K562 (cell line): ENCODE data around the gene FTSJ1. TPM values are rescaled to one million over a fixed set of nuclear protein-coding genes. Genes with fewer than 3 reads are reported as not detected.

ENCODE experiments used
- ATAC-seq: fragments of 200-7000 bp; cut with Tn5 transposase; 3 replicates; pipeline ENCODE4 v1.9.1; 2020; ENCODE audit warnings: moderate library complexity
- BruUV-seq: library from RNA; stranded (reverse); fragments of 400-500 nt; replicated peaks from 2 replicates; lab custom pipeline; 2021; lab: Mats Ljungman, UMichigan
- CTCF ChIA-PET: fragments of 300-600 bp; formaldehyde crosslinking; extraction: SDS; loops from one replicate; lab custom pipeline; 2021; ENCODE audit warnings: low intra/inter-chr PET ratio; lab: Yijun Ruan, JAX
- POLR2A ChIA-PET: fragments of 300-600, 350-650 bp; sonication (Branson Sonifier 250); formaldehyde crosslinking; extraction: SDS; loops from one replicate; lab custom pipeline; 2021; ENCODE audit warnings: antibody characterized with exemption, inconsistent platforms; lab: Yijun Ruan, JAX
- DNase-seq, 4 experiments: peaks; one replicate each; pipeline versions ENCODE4 v3.0.0 to v3.0.0-alpha.2; 2011 to 2018; ENCODE audit warnings: low spot score in 3 of 4, mixed read lengths in 3 of 4; ENCODE audit errors: extremely low read depth in 1 of 4
- FAIRE-seq: peaks from 2 replicates; lab custom pipeline; 2011; peaks lifted over from hg19 to GRCh38; lab: Jason Lieb, UNC
- H2AFZ ChIP-seq: 2 replicates; pipeline ENCODE4 v1.6.0; 2011; ENCODE audit warnings: low read depth, low read length, control low read depth, inconsistent platforms
- H3K27ac ChIP-seq: fragments of 200-600 bp; 3 replicates; pipeline ENCODE4 v1.8.0; 2011; ENCODE audit warnings: low read depth, mild to moderate bottlenecking, control low read depth, inconsistent platforms, low read length, moderate library complexity, mixed read lengths; ENCODE audit errors: extremely low read depth
- H3K27me3 ChIP-seq, 2 experiments: fragments of 300-600 bp in 1 of 2; 2 replicates in 1 of 2; 3 replicates in 1 of 2; pipeline versions ENCODE4 v1.6.0 to v1.8.0; 2011; ENCODE audit warnings: inconsistent platforms in 2 of 2, low read length in 2 of 2, mild to moderate bottlenecking in 1 of 2, mixed read lengths in 1 of 2, moderate library complexity in 1 of 2; ENCODE audit not compliant: control insufficient read depth in 2 of 2, insufficient read depth in 2 of 2
- H3K36me3 ChIP-seq: fragments of 300-600 bp; 3 replicates; pipeline ENCODE4 v1.8.0; 2011; ENCODE audit warnings: mild to moderate bottlenecking, low read length, inconsistent platforms; ENCODE audit not compliant: control insufficient read depth, insufficient read depth
- H3K4me1 ChIP-seq, 2 experiments: fragments of 200-600 bp in 1 of 2; replicated peaks in 1 of 2; 2 replicates in 1 of 2; 3 replicates in 1 of 2; pipeline versions ENCODE4 v1.5.1 to v1.8.0; 2011; ENCODE audit warnings: inconsistent platforms in 2 of 2, low read length in 2 of 2, mild to moderate bottlenecking in 1 of 2, mixed read lengths in 1 of 2, moderate library complexity in 1 of 2; ENCODE audit not compliant: control insufficient read depth in 2 of 2, insufficient read depth in 2 of 2
- H3K4me2 ChIP-seq: 2 replicates; pipeline ENCODE4 v1.6.1; 2011; ENCODE audit warnings: low read length, control low read depth, inconsistent platforms, mixed read lengths; ENCODE audit not compliant: insufficient read depth
- H3K4me3 ChIP-seq: fragments of 200-600 bp; sonication (generic), shearing (Covaris generic); 2 replicates; pipeline ENCODE4 v1.5.1; 2016; ENCODE audit warnings: control low read depth, inconsistent platforms
- H3K79me2 ChIP-seq: fragments of 200-600 bp; 3 replicates; pipeline ENCODE4 v1.8.0; 2011; ENCODE audit warnings: low read length, inconsistent platforms; ENCODE audit not compliant: control insufficient read depth, insufficient read depth
- H3K9ac ChIP-seq, 2 experiments: 2 replicates each; pipeline versions ENCODE4 v1.6.0 to v1.6.1; 2011; ENCODE audit warnings: low read depth in 2 of 2, low read length in 2 of 2, control low read depth in 1 of 2, inconsistent platforms in 1 of 2, mild to moderate bottlenecking in 1 of 2, mixed read lengths in 1 of 2; ENCODE audit not compliant: insufficient read depth in 1 of 2
- H3K9me1 ChIP-seq: one replicate; pipeline ENCODE4 v1.6.0; 2011; ENCODE audit warnings: inconsistent platforms, mild to moderate bottlenecking, low read length, moderate library complexity; ENCODE audit not compliant: control insufficient read depth, insufficient read depth
- H3K9me3 ChIP-seq: replicated peaks from 2 replicates; pipeline ENCODE4 v1.5.1; 2011; ENCODE audit warnings: low read depth, low read length, inconsistent platforms; ENCODE audit not compliant: control insufficient read depth, insufficient read depth
- H4K20me1 ChIP-seq: replicated peaks from 2 replicates; pipeline ENCODE4 v1.6.1; 2011; ENCODE audit warnings: low read length, inconsistent platforms, mixed read lengths; ENCODE audit not compliant: control insufficient read depth, insufficient read depth
- ATF1 ChIP-seq, 2 experiments: fragments of 450-650 bp in 1 of 2; IDR thresholded peaks; 2 replicates each; pipeline ENCODE4 v1.6.1; 2016; ENCODE audit warnings: missing compliant biosample characterization in 1 of 2, missing genetic modification characterization in 1 of 2
- BACH1 ChIP-seq: fragments of 200-800 bp; sonication (Bioruptor generic); IDR thresholded peaks from 2 replicates; pipeline ENCODE4 v1.6.1; 2016; ENCODE audit warnings: missing genetic modification characterization, missing compliant biosample characterization
- C11orf30 ChIP-seq: fragments of 450-650 bp; IDR thresholded peaks from 2 replicates; pipeline ENCODE4 v1.6.1; 2016; ENCODE audit warnings: low read depth, mild to moderate bottlenecking
- DPF2 ChIP-seq: fragments of 450-650 bp; IDR thresholded peaks from 2 replicates; pipeline ENCODE4 v1.6.1; 2016
- EGR1 ChIP-seq: fragments of 450-650 bp; conservative IDR thresholded peaks from 2 replicates; pipeline ENCODE4 v1.6.1; 2017; ENCODE audit warnings: mild to moderate bottlenecking
- FOSL1 ChIP-seq: fragments of 200-800 bp; sonication (Bioruptor generic); conservative IDR thresholded peaks from 2 replicates; pipeline ENCODE4 v1.6.1; 2016; ENCODE audit warnings: missing genetic modification characterization, missing compliant biosample characterization
- HNRNPH1 ChIP-seq: fragments of 200-400 bp; formaldehyde crosslinking; optimal IDR thresholded peaks from 2 replicates; pipeline ENCODE3; 2017; ENCODE audit warnings: low read depth, mild to moderate bottlenecking, low read length, moderate library complexity
- JUND ChIP-seq, 2 experiments: IDR thresholded peaks; 2 replicates in 1 of 2; 3 replicates in 1 of 2; pipeline ENCODE4 v1.6.1; 2011; ENCODE audit warnings: borderline replicate concordance in 2 of 2, low read depth in 2 of 2, low read length in 2 of 2, improper control_type of control experiment in 1 of 2, missing biosample characterization in 1 of 2, missing genetic modification characterization in 1 of 2, missing genetic modification reagents in 1 of 2
- L3MBTL2 ChIP-seq: fragments of 450-650 bp; IDR thresholded peaks from 2 replicates; pipeline ENCODE4 v1.6.1; 2016; ENCODE audit warnings: mild to moderate bottlenecking, moderate library complexity
- LCOR ChIP-seq: sonication (generic); formaldehyde crosslinking; IDR thresholded peaks from 2 replicates; pipeline ENCODE4 v1.8.0; 2022; ENCODE audit warnings: mild to moderate bottlenecking, missing genetic modification reagents
- MAFG ChIP-seq: fragments of 450-650 bp; conservative IDR thresholded peaks from 2 replicates; pipeline ENCODE4 v1.6.1; 2016; ENCODE audit warnings: missing genetic modification characterization, missing compliant biosample characterization
- MBD2 ChIP-seq: sonication (generic); IDR thresholded peaks from 2 replicates; pipeline ENCODE4 v1.6.1; 2016; ENCODE audit warnings: low read depth, borderline replicate concordance
- MCM7 ChIP-seq, 2 experiments: fragments of 450-650 bp; IDR thresholded peaks; 2 replicates each; pipeline ENCODE4 v1.6.1; 2016 to 2018
- MTA2 ChIP-seq: fragments of 450-650 bp; IDR thresholded peaks from 2 replicates; pipeline ENCODE4 v1.6.1; 2016; ENCODE audit warnings: low read depth
- MYC ChIP-seq, 2 experiments: fragments of 250-450 bp in 1 of 2; sonication (Bioruptor Pico) in 1 of 2; IDR thresholded peaks; 2 replicates each; pipeline versions ENCODE4 v1.5.1 to v1.6.1; 2012 to 2021; ENCODE audit warnings: low read depth in 2 of 2, borderline replicate concordance in 1 of 2, improper control_type of control experiment in 1 of 2, low read length in 1 of 2, mild to moderate bottlenecking in 1 of 2, moderate library complexity in 1 of 2
- SAFB ChIP-seq: fragments of 200-400 bp; formaldehyde crosslinking; IDR thresholded peaks from 2 replicates; pipeline ENCODE4 v1.6.1; 2017; ENCODE audit warnings: low read depth, low read length, borderline replicate concordance
- SREBF2 ChIP-seq: sonication (generic); formaldehyde crosslinking; IDR thresholded peaks from 2 replicates; pipeline ENCODE4 v1.4.0; 2020; ENCODE audit warnings: mild to moderate bottlenecking, missing genetic modification reagents
- U2AF1 ChIP-seq: fragments of 200-400 bp; formaldehyde crosslinking; optimal IDR thresholded peaks from 2 replicates; pipeline ENCODE3; 2017; ENCODE audit warnings: mild to moderate bottlenecking, low read depth, low read length, moderate library complexity
- ZBTB33 ChIP-seq: sonication (generic); formaldehyde crosslinking; IDR thresholded peaks from 2 replicates; pipeline ENCODE4 v1.8.1; 2023; ENCODE audit warnings: mild to moderate bottlenecking, missing genetic modification reagents
- ZNF239 ChIP-seq: fragments of 250-450 bp; sonication (Bioruptor Pico); IDR thresholded peaks from 2 replicates; pipeline ENCODE4 v1.4.0; 2020; ENCODE audit warnings: mild to moderate bottlenecking
- ZNF316 ChIP-seq: fragments of 450-650 bp; IDR thresholded peaks from 2 replicates; pipeline ENCODE4 v1.6.1; 2016
- ZNF561 ChIP-seq: fragments of 450-650 bp; formaldehyde crosslinking; conservative IDR thresholded peaks from 2 replicates; pipeline ENCODE4 v1.4.0; 2020; ENCODE audit warnings: mild to moderate bottlenecking, moderate library complexity
- ZNF586 ChIP-seq: fragments of 450-650 bp; formaldehyde crosslinking; conservative IDR thresholded peaks from 2 replicates; pipeline ENCODE4 v1.4.0; 2020; ENCODE audit warnings: mild to moderate bottlenecking, moderate library complexity
- ZZZ3 ChIP-seq: fragments of 450-650 bp; IDR thresholded peaks from 2 replicates; pipeline ENCODE4 v1.6.1; 2016; ENCODE audit warnings: antibody characterized with exemption, mild to moderate bottlenecking, moderate library complexity
- WGBS: fragments of 100-300 bp; shearing (Covaris generic); methylation state at CpG from one replicate; pipeline ENCODE4 v1.1.6; 2016; ENCODE audit warnings: low coverage, mixed read lengths; ENCODE audit not compliant: insufficient coverage; ENCODE audit errors: missing lambda C conversion rate; 5-methylcytosine and 5-hydroxymethylcytosine counted together
- in situ Hi-C: fragments of 300-500 bp; cut with MboI; formaldehyde crosslinking; loops from 4 replicates; pipeline ENCODE4 v1.15.0; 2018; ENCODE audit warnings: inconsistent platforms, mixed read lengths
- intact Hi-C: fragments of 100-400 bp; cut with micrococcal nuclease; formaldehyde crosslinking; loops from 2 replicates; pipeline ENCODE4 v1.14.2; 2022
- polyA plus RNA-seq, 8 experiments: library from polyadenylated mRNA; depleted of rRNA in 4 of 8; stranded (reverse) in 5 of 8; unstranded in 3 of 8; fragments of >200 nt; fragmentation: Nextera tagmentation in 2 of 8; fragmentation: Illumina TruSeq in 1 of 8; extraction: Ambion mirVana in 2 of 8; extraction: Trizol in 1 of 8; gene quantifications; 2 replicates each; pipeline versions ENCODE4 v1.2.1 to v1.2.3, GENCODE V29; 2011 to 2014; ENCODE audit warnings: inconsistent platforms in 1 of 8, missing spikeins in 1 of 8
- total RNA-seq, 7 experiments: library from RNA; depleted of rRNA in 6 of 7; stranded (reverse); fragments of >200 nt in 6 of 7; fragmentation: Illumina TruSeq in 2 of 7; extraction: Trizol in 2 of 7; gene quantifications; 2 replicates each; pipeline versions ENCODE4 v1.2.1 to v1.2.3, GENCODE V29; 2011 to 2021; ENCODE audit warnings: low replicate concordance in 1 of 7

FTSJ1 gene
- total and polyA plus RNA-seq, 9 of the 15 experiments (the other 6 are each of a cell fraction or from before 2014, with no cell fraction given) = 12.2 to 95.6 (median 71.6) TPM

- intact Hi-C loops = no loop called here
- no peaks in the 10 kb centered on the region for H4K20me1 ChIP-seq
- peak overlapping the region; percentile 36 for H3K4me2 ChIP-seq
- H3K9me3 ChIP-seq = no peaks in the 10 kb centered on the region
- CTCF ChIA-PET = no interaction called here
- no peak overlapping the region for H3K4me3 ChIP-seq
- H2AFZ ChIP-seq = 0 out of 2 replicates have a peak overlapping the region, but pooled peaks have one; percentile 5
- H3K36me3 ChIP-seq = no peaks in the 10 kb centered on the region; the same call in 2 of the 3 replicates
- ATAC-seq (peak; percentile 32), DNase-seq (peak; percentile 18 to 43 (median 26)), FAIRE-seq (no peak)
- peak overlapping the region in 1 of 2 experiments; percentile 64; a peak in 1 of 4 replicates for H3K9ac ChIP-seq
- no peaks in the 10 kb centered on the region for H3K79me2 ChIP-seq
- H3K9me1 ChIP-seq = peaks cover 4% of the 10 kb centered on the region
- POLR2A ChIA-PET = no interaction called here
- H3K27me3 ChIP-seq = no peaks in the 10 kb centered on the region
- WGBS = 5% methylated on average over 4 of the region's 4 CpGs
- no peak overlapping the region for H3K27ac ChIP-seq
- in situ Hi-C loops = no loop called here
- H3K4me1 ChIP-seq = peaks cover 17 to 42% of the 10 kb centered on the region in 2 experiments; a peak in 4 of 5 replicates
- no TSS peak for BruUV-seq
- no peak for TF ChIP-seq BACH1 (tag)
- TF ChIP-seq ZZZ3 = no peak
- no peak for TF ChIP-seq MBD2
- TF ChIP-seq ZBTB33 (CRISPR knock-in tag) = no peak
- no peak for TF ChIP-seq SREBF2 (CRISPR knock-in tag)
- no peak for TF ChIP-seq MTA2
- TF ChIP-seq MCM7 (IDR thresholded peaks at IDR 0.05) = no peak
- TF ChIP-seq LCOR (CRISPR knock-in tag) = no peak
- TF ChIP-seq C11orf30 = peak; percentile 55; the same call in 1 of the 2 replicates
- no peak for TF ChIP-seq U2AF1
- TF ChIP-seq SAFB = no peak
- TF ChIP-seq MAFG (tag) = 0 out of 2 replicates have a peak, but pooled peaks have one; percentile 28
- TF ChIP-seq HNRNPH1 = no peak
- no peak for TF ChIP-seq MYC (IDR thresholded peaks at IDR 0.05; ENCODE audit: low read depth, low read length)
- no peak for TF ChIP-seq MYC (CRISPR knock-in tag; IDR thresholded peaks at IDR 0.05; ENCODE audit: borderline replicate concordance, low read depth)
- no peak for TF ChIP-seq ATF1 (CRISPR knock-in tag; IDR thresholded peaks at IDR 0.05)
- no peak for TF ChIP-seq ATF1 (tag; IDR thresholded peaks at IDR 0.05)
- no peak for TF ChIP-seq ZNF239 (CRISPR knock-in tag)
- TF ChIP-seq ZNF586 (CRISPR knock-in tag) = no peak
- TF ChIP-seq EGR1 = no peak
- TF ChIP-seq ZNF561 = no peak
- peak; percentile 62 for TF ChIP-seq ZNF316
- peak; percentile 25; the same call in 1 of the 2 replicates for TF ChIP-seq FOSL1 (tag)
- TF ChIP-seq DPF2 = peak; percentile 32; the same call in 1 of the 2 replicates
- TF ChIP-seq L3MBTL2 = peak; percentile 33; the same call in 1 of the 2 replicates
- no peak for TF ChIP-seq JUND (IDR thresholded peaks at IDR 0.05; ENCODE audit: borderline replicate concordance, low read depth, low read length)
- TF ChIP-seq JUND (tag; IDR thresholded peaks at IDR 0.05; ENCODE audit: borderline replicate concordance, low read depth, low read length) = 0 out of 3 replicates have a peak, but pooled peaks have one; percentile 33
Measured at GRCh38 chrX:48513670-48514069, 37.7 kb downstream of the FTSJ1 start.
